ENCODE data around the gene SHF.

SHF gene

DNA sequence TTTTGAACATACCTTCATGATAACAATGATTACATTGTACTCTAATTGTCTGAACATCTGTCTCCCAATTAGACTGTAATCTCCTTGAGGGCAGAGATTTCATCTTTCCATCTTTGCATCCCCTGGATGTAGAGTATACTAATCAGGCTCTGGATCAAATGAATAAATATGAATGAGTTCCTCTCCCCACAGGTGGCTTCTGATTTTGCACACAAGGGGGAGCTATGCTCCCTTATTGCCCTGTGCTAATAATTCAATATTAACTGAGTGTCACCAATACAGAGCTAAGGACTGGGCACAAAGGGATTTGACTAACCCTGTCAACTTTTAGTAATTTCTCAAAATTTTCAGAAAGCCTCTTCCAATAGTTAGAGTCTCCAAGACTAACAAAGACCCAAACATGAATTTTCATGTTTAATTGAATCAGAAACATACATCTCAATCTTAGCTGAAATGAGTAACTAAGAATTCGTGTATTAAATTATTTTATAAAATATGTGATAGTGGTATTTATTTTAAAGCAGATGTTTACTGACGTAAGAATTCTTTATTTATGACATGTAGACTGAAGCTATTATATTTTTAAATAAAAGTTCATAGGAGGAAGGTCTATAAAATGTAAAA lies 61.1 kb downstream of the SHF start:
- DNase-seq (ENCODE audit: low read depth), result no peak

DNA sequence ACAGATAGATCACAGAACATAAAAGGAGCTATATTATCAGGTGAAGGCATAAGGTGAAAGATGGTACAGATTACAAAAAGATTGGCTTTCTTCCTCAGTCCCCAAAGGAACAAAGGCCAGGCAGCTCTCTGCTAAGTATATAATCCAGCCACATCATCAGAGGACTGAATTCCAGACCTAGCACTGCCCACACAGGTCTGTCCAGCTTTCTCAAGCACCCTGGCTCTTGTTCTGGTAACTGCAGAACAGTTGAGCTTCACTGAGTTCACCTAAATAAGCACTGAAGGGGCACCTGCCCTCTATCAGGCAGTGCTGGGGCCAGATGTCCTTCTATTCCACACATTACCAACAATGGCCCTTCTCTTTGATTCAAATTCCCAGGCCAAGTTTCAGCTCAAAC lies 64.4 kb downstream of the SHF start:
- DNase-seq (ENCODE audit: low read depth), result no peak

DNA sequence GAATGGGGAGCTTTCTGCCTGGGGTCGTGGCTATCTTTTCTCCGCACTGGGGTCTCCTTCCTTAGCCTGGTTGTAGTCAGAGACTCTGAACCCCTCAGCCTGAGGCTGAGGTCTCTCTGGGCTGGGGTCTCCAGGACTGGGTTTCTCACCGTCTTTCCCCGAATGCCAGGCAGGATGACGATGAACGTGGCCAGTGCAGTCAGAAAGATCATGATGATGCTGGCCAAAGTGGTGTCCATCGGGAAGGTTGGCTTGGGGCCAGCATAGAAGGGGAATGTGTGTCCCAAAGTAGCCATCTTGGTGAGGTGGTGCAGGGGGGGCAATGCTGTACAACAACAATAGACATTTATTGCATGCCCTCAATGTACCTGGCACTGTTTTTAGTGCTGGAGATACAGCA lies 65.0 kb downstream of the SHF start:
- DNase-seq (ENCODE audit: low read depth), result no peak

DNA sequence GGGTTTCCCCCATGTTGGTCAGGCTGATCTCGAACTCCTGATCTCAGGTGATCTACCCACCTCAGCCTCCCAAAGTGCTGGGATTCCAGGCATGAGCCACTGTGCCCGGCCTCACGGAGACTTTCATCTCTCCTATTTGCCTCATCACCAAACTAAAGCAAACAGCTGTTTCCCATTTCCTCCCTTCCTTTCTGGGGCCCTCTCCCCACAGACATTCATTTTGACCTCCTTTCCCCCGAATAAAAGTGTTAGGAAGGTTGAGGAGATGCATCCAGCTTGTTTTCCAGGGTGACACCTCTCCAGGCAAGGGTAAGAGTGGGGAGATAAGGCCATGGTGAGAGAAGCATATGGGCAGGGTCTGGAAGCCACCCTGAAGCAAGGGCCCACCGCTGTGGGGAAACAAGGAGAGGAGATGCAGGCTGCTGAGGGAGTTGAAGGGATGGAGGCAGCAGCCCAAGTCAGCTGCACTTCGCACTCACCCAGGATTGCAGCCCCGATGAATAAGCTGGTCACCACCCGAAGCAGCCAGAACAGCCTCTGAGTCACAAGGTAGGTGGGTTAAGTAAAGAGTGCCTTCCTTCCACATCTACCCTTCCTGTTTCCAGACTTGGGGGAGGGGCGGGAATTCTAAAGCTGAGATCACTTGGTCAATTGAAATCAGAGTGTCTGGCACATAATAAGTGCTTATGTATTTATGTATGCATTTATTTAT lies 65.9 kb downstream of the SHF start:
- no peak for DNase-seq (ENCODE audit: low read depth)

DNA sequence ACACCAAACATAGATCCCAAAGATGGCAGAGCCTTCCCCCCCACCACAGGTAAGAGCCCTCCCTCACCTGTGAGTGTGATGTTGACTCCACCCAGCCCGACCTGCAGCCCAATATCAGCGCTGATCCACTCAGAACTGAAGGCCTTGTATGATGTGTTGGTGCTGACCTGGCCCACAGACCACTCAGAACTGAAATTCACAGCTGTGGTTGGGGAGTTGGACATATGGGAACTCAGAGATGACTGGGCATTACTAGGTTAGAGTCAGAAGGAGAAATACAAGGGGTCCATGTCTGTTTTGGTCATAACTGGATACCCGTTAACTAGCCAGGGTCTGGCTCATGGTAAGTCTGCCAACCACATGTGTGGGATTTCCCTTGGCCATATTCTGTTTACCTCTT lies 66.7 kb downstream of the SHF start:
- no peak for DNase-seq (ENCODE audit: low read depth)

DNA sequence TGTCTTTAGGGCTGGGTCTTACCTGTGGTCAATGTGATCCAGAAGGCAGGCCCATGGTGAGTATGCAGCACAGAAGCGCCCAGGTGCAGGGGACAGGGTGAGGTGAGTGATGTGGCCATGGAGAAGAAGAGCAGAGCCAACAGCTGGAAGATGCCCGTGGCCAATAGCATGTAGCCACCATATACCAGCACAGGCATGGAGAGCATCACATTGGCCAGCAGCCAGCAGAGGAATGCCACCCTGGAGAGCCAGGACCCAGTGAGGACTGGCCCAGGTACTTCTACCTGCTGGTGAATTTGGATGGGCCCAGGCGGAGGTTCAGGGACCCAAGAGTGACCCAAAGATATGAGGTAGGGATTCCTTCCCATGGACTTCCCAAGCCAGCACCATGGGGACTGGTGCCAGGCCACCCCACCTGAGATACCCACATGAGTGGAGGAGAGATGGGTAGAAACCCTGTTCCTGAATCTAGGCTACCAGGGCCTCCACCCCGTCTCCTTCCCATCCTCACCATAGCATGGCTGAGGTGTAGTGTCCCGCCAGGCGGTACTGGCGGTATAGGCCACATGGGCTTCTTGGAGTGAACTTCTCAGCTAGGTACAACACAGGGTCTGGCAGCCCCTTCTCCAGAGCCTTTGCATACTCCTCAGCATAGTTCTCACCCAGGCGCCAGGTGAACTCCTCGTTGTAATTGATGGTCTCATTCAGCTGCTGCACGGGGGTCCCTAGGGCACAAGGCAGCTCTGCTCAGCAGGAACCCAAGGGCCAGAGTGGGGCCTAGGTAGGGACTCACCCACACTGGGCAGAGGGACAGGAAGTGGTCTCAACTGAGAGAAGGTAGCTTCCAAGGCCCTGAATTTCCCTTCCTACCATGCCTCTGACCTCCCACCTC lies 67.4 kb downstream of the SHF start:
- no peak for DNase-seq (ENCODE audit: low read depth)

DNA sequence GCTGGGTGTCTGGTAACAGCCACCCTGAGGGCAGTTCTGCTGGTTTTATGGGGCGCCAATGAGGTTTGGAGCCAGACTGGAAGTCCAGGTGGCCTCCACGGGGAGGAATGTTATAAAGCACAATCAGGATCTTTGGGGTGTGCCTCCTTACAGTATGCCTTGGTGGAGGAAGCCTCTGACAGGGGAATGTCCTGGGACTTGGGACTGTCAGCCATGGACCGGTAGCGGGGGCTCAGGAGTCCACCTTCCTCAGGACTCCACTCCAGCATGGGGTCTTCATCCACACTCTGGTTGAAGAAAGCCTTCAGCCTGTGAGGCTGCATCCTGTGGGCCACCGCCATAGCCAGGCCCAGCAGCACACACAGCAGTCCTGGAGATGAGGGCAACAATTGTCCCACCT lies 68.8 kb downstream of the SHF start:
- no peak for DNase-seq (ENCODE audit: low read depth)

DNA sequence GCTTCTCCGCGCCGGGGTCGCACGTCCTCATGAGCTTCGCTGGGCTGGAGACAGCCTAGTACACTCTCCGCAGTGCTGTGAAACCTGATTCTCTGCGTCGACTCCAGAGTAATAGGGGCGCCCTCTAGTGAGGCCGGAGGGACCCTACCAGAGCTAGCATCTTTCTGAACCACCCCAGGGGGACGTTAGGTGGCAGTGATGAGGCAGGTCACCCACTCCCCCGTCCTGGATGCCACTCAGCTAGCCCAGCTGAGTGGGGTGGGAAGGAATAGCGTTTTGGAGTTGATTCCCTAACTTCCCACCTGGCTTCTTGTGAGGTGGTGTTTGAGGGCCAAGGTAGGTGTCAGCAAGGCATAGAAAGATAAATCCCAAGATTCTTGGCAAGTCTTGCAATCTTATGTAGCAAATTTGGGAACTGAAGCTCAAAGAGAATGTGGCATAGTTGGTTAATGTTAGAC lies 69.6 kb downstream of the SHF start:
- peak; percentile 53 for DNase-seq (ENCODE audit: low read depth)

DNA sequence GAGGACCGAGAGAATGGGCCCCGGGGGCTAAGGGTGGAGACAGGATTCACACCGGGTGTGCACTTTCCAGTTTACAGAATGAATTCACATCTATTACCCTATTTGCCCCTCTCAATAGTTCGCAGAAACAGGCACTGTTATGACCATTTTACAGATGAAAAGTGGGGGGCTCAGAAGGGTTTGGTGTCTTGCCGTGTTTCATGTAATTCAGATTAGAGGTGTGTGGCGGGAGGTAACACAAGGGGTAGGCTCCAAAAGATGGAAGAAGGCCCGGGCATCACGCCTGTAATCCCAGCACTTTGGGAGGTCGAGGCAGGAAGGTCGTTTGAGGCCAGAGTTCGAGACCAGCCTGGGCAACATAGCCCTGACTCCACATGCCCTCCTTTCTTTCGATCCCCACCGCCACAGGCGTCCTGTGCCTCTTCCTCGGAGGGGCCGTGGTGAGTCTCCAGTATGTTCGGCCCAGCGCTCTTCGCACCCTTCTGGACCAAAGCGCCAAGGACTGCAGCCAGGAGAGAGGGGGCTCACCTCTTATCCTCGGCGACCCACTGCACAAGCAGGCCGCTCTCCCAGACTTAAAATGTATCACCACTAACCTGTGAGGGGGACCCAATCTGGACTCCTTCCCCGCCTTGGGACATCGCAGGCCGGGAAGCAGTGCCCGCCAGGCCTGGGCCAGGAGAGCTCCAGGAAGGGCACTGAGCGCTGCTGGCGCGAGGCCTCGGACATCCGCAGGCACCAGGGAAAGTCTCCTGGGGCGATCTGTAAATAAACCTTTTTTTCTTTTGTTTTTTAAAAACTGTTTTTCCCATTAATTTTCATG lies 70.2 kb downstream of the SHF start:
- no peak for DNase-seq (ENCODE audit: low read depth)

All from T-helper 22 cell (primary cell).